K562 (cell line): ENCODE measurements around the gene CCDC92. TPM values are rescaled to one million over a fixed set of nuclear protein-coding genes. Genes with fewer than 3 reads are reported as not detected.

Experiments
- COPS2 ChIP-seq: fragments of 450-650 bp; conservative IDR thresholded peaks from 2 replicates; pipeline ENCODE4 v1.6.1; 2016; ENCODE audit warnings: mild to moderate bottlenecking, moderate library complexity
- E2F8 ChIP-seq: fragments of 450-650 bp; IDR thresholded peaks from 2 replicates; pipeline ENCODE4 v1.7.1; 2018; ENCODE audit warnings: mild to moderate bottlenecking, low read depth; ENCODE audit not compliant: partially characterized antibody
- HBP1 ChIP-seq: fragments of 450-650 bp; formaldehyde crosslinking; IDR thresholded peaks from 2 replicates; pipeline ENCODE4 v1.4.0; 2022; ENCODE audit warnings: missing genetic modification characterization
- HDAC6 ChIP-seq: IDR thresholded peaks from 2 replicates; pipeline ENCODE4 v1.6.1; 2012; ENCODE audit warnings: low read depth, mild to moderate bottlenecking, control low read depth, inconsistent platforms, low read length, moderate library complexity
- MXI1 ChIP-seq: IDR thresholded peaks from 2 replicates; pipeline ENCODE4 v1.6.1; 2011; ENCODE audit warnings: low read depth, mild to moderate bottlenecking, improper control_type of control experiment, low read length
- NCOA2 ChIP-seq, 2 experiments: fragments of 450-650 bp; IDR thresholded peaks; 2 replicates each; pipeline ENCODE4 v1.6.1; 2018; ENCODE audit warnings: mild to moderate bottlenecking in 2 of 2, moderate library complexity in 1 of 2; ENCODE audit not compliant: partially characterized antibody in 2 of 2
- NR2C2 ChIP-seq, 2 experiments: fragments of 200-800 bp in 1 of 2; sonication (Bioruptor generic) in 1 of 2; sonication (generic) in 1 of 2; formaldehyde crosslinking in 1 of 2; IDR thresholded peaks; 2 replicates each; pipeline versions ENCODE4 v1.6.1 to v1.8.0; 2016 to 2022; ENCODE audit warnings: mild to moderate bottlenecking in 1 of 2, missing compliant biosample characterization in 1 of 2, missing genetic modification characterization in 1 of 2, missing genetic modification reagents in 1 of 2
- POU5F1 ChIP-seq: fragments of 150-350 bp; IDR thresholded peaks from 2 replicates; pipeline ENCODE4 v1.6.1; 2014; ENCODE audit warnings: borderline replicate concordance, low read length, low read depth, mild to moderate bottlenecking; ENCODE audit not compliant: partially characterized antibody
- PTTG1 ChIP-seq: fragments of 450-650 bp; IDR thresholded peaks from 2 replicates; pipeline ENCODE4 v1.6.1; 2016; ENCODE audit warnings: low read depth, mild to moderate bottlenecking, missing genetic modification characterization, missing compliant biosample characterization
- polyA plus RNA-seq, 8 experiments: library from polyadenylated mRNA; depleted of rRNA in 4 of 8; stranded (reverse) in 5 of 8; unstranded in 3 of 8; fragments of >200 nt; fragmentation: Nextera tagmentation in 2 of 8; fragmentation: Illumina TruSeq in 1 of 8; extraction: Ambion mirVana in 2 of 8; extraction: Trizol in 1 of 8; gene quantifications; 2 replicates each; pipeline versions ENCODE4 v1.2.1 to v1.2.3, GENCODE V29; 2011 to 2014; ENCODE audit warnings: inconsistent platforms in 1 of 8, missing spikeins in 1 of 8
- total RNA-seq, 7 experiments: library from RNA; depleted of rRNA in 6 of 7; stranded (reverse); fragments of >200 nt in 6 of 7; fragmentation: Illumina TruSeq in 2 of 7; extraction: Trizol in 2 of 7; gene quantifications; 2 replicates each; pipeline versions ENCODE4 v1.2.1 to v1.2.3, GENCODE V29; 2011 to 2021; ENCODE audit warnings: low replicate concordance in 1 of 7

The CCDC92 gene
- total and polyA plus RNA-seq, 9 of the 15 experiments (the other 6 are each of a cell fraction or from before 2014, with no cell fraction given) = 0.27 to 5.9 (median 2.1) TPM

- TF ChIP-seq POU5F1 = no peak
- no peak for TF ChIP-seq NR2C2 (CRISPR knock-in tag; IDR thresholded peaks at IDR 0.05)
- no peak for TF ChIP-seq NR2C2 (tag; IDR thresholded peaks at IDR 0.05)
- TF ChIP-seq E2F8 = no peak
- TF ChIP-seq MXI1 = no peak
- TF ChIP-seq HDAC6 = no peak
- TF ChIP-seq COPS2 = no peak
- TF ChIP-seq HBP1 (CRISPR knock-in tag) = no peak
- no peak for TF ChIP-seq NCOA2 (IDR thresholded peaks at IDR 0.05; ENCODE audit: partially characterized antibody in 2 of 2)
- TF ChIP-seq PTTG1 (tag) = no peak
Measured at GRCh38 chr12:123928274-123928865, 44.3 kb downstream of the CCDC92 start (continued).
